ENCODE measurements around the gene ZP1.
"Not testable (repeated sequence)": the region's sequence is repeated elsewhere in the genome, so short reads cannot be mapped to it uniquely, and the experiment has no call there.

The ZP1 gene, protein sequence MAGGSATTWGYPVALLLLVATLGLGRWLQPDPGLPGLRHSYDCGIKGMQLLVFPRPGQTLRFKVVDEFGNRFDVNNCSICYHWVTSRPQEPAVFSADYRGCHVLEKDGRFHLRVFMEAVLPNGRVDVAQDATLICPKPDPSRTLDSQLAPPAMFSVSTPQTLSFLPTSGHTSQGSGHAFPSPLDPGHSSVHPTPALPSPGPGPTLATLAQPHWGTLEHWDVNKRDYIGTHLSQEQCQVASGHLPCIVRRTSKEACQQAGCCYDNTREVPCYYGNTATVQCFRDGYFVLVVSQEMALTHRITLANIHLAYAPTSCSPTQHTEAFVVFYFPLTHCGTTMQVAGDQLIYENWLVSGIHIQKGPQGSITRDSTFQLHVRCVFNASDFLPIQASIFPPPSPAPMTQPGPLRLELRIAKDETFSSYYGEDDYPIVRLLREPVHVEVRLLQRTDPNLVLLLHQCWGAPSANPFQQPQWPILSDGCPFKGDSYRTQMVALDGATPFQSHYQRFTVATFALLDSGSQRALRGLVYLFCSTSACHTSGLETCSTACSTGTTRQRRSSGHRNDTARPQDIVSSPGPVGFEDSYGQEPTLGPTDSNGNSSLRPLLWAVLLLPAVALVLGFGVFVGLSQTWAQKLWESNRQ

DNA sequence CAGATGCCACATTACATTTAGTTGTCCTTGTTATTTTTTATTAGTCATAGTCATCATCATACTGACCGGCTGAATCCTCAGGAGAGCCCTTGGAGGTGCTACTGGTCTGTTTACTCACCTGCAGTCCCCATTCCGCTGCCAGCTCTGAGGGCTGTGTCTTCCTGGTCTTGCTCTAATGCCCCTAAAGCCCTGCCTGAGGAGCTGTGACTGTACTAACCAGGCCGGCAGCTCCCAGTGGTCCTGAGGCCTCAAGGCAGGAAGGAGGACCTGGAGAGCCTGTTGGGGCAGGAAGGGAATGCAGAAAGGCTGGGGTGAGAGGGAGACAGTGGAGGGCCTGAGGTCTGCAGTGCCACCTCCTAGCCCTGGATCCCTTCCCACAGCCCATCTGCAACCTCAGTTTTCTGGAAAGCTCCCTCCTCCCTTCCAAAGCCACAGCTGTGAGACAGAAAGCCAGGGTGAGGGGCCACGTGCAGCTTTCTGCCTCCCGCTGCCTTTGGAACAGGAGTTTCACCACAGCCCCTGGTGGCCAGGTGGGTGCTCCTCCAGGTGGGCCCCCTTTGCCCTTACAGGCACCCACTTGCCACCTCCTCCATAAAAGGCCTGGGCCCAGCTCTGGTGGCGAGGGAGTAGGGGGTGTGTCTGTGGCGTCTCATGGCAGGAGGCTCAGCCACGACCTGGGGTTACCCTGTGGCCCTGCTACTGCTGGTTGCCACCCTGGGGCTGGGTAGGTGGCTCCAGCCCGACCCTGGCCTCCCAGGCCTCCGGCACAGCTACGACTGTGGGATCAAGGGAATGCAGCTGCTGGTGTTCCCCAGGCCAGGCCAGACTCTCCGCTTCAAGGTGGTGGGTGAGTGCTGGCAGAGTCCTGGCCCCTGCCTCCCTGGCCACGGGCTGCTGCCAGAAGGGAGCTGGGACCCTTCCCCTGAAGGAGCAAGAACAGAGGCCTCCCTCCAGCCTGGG, at the start of gene ZP1:
ZP1 (plus strand) TSS at position 632 of the 960 bp plus-strand sequence; CDS start at position 652, 20 bp downstream.
- DNase-seq (ENCODE audit: low read depth in 1 of 2, low spot score in 1 of 2): no peak

DNA sequence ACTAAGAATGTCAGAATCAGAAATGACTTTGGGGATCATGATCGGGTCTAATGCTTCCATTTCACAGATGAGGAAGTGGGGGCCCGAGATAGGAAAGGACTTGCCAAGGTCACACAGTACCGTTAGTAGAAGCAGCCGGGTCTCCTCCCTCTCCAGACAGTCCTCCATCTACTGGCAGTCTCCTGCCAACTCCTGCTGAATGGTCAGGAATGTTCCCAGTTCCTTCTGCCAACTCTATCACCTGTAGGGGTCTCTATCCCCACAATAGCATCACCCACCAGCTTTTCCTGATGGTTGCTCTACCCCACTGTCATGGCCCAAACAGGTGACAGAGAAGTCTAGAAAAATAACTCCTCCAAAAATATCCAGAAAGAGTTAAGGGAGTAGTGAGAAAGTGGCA, 49.3 kb upstream of the ZP1 start:
- DNase-seq (ENCODE audit: low read depth in 1 of 2, low spot score in 1 of 2): no peak

DNA sequence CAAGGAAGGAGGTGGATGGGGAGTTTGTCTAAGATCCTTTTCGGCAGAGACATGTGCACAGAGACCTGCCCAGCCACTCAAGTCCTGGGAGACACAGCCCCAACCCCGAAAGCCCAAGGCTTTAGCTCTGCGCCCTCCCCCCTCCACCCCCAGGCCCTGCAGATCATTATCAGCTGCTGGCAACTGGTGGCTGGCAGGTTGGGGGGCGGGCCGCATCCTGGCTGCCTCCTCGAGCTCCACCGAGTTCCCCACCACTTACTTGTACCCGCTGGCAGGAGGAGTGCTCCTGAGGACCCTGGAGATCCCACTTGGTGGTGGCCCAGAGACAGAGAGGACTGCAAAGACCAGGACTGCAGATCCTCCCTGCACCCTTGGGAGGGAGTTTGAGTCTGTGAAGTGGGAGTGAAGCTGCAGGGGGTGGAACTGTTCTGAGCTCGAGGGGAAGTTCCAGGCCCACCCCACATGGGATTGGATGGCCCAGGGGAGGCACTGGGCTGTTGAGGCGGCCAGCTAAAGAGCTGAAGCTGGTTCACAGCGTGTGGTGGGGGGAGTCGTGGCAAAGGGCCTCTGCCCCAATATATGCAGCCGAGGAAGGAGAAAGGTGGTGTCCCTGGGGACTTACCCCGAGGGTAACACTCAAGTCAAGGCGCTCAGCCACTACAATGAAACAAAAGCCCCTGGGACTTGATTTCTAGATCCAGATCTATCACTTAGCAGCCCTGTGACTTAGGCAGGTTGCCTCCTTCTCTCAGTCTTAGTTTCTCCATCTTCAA, 45.3 kb upstream of the ZP1 start:
- no peak for DNase-seq (ENCODE audit: low read depth in 1 of 2, low spot score in 1 of 2)

DNA sequence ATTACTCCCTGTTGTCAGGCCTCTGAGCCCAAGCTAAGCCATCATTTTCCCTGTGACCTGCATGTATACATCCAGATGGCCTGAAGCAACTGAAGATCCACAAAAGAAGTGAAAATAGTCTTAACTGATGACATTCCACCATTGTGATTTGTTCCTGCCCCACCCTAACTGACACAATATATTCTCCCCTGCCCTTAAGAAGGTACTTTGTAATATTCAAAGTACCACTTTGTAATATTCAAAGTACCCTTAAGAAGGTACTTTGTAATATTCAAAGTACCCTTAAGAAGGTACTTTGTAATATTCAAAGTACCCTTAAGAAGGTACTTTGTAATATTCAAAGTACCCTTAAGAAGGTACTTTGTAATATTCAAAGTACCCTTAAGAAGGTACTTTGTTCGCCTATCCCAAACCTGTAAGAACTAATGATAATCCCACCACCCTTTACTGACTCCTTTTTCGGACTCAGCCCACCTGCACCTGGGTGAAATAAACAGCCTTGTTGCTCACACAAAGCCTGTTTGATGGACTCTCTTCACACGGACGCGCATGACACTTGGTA, 43.5 kb upstream of the ZP1 start:
- not testable (repeated sequence) for DNase-seq (ENCODE audit: low read depth in 1 of 2, low spot score in 1 of 2)

DNA sequence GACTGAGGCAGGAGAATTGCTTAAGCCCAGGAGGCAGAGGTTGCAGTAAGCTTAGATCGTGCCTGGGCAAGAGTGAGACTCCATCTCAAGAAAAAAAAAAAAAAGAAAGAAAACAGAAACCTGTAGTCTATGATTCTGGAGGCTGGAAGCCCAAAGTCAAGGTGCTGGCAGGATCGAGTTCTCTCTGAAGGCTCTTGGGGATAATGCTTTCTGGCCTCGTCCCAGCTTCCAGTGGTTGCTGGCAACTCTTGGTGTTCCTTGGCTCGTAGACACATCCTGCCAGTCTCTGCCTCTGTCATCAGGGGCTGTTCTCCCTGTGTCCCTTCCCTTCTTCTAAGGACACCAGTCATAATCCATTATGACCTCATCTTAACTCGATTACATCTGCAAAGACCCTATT, 42.2 kb upstream of the ZP1 start:
- DNase-seq (ENCODE audit: low read depth in 1 of 2, low spot score in 1 of 2): no peak

DNA sequence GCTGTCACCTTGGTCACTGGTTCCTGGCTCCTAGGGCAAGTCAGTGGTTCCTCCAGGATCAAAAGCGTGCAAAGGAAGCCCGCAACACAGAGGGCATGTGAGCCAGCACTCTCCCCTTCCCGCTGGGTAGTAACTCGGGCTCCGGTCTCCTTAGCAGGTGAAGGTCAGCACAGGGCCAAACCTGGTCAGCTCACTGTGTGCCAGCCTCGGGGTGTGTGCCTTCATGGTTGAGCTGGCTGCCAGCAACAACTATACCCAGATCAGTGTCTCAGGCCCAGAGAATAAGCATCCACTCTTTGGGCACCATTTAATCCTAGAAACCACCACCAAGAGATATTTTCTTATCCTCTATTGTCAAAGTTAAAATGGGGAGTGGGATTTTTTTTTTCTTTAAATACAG, 41.6 kb upstream of the ZP1 start:
- DNase-seq (ENCODE audit: low read depth in 1 of 2, low spot score in 1 of 2): no peak

DNA sequence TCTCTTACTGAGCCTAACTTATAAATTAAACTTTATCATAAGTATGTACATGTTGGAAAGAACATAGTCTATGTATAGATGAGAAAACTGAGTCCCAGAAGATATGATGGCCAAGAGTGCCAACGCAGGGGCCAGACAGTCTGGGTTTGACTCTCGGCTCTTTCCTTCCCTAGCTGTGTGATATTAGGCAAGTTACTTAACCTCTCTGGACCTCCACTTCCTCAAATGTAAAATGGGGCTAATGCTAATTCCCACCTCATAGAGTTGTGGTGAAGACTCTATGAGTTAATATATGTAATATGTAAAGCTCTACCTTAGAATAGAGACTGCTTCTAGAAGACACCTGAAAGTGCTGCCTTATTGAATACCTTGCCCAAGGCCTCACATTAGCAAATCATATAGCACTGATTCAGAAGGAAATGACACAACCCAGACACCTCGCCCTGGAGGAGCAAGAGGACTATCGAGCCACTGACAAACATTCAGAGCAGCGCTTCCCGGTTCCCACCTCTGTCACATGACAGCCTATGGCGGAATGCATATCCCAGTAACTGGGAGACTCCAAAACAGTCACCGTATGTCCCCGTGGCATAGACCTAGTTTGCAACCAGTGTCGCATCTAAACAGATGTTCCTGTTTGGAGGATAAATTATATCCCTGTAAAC, 36.7 kb upstream of the ZP1 start:
- DNase-seq (ENCODE audit: low read depth in 1 of 2, low spot score in 1 of 2): no peak

DNA sequence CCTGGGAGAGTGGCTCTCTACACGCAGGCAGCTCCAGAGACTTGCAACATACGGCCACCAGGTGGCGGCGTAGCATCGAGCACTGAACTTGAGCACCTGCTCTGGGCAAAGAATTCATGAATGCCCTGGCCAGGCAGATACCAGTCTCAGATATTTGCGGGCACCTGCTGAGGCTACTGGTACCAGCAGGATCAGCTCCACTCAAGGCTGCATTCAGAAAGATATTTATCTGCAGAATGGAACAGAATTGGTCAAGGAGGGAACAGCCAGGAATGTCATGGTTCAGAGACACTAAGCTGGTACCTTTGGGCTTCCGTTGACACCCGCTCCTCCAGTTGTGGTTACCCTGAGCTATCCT, 36.2 kb upstream of the ZP1 start:
- DNase-seq (ENCODE audit: low read depth in 1 of 2, low spot score in 1 of 2): peak; percentile 54 to 73

DNA sequence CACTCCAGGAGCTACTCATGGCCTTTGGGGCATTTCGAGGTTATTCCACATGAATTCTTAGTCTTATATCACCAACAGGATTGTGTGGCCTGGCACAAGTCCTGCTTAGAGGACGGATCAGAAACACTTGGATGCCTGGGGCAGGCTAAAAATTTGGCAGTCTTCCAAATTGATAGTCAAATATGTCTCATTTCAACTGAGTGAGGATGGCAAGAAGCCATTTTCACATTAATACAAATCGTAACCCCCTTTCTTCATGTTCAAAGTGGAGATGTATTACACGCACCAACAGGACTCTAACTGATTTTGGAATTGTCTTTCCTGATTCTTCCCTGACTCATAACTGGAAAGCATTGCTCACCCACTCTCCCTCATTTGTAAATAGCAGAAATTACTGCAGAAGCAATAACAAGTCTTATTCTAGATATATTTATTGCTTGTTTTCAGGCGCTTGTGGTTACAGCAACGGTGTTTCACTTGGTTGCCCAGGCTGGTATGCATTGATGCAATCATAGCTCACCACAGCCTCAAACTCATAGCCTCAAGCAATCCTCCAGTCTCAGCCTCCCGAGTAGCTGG, 35.8 kb upstream of the ZP1 start:
- no peak for DNase-seq (ENCODE audit: low read depth in 1 of 2, low spot score in 1 of 2)

DNA sequence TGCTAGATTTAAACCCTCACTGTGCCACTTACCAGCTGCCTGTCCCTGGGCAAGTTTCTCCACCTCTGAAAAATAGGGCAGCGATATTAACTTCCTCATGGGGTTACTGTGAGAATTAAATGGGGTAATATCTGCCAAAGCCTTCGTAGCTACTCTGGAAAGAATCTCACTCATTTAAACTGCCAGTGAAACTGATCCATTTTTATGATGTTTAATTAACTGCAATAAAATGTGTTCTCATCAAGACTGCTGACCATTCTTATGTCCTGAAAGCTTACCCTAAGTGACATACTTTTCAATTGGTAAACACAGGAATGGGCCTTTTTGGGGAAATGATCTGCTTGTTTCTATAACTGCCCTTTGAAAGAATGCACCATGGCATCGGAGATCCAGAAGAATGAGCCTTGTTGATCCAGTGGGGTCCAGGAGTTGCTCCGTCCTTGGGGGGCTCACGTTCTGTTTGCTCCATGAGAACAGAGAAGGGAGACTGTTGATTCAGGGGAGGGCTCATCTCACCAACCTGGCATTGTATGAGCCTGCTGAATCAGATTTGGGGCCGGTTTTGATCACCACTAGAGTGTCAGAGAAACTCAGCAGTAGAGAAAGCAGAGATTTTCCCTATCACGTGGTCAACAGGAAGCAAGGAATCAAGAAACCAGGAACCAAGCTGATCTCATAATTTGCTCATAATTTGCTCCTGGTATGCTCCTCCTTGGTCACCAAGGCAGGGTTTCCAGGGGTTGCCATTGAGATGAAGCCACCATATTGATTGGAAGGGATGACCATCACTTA, 32.4 kb upstream of the ZP1 start:
- no peak for DNase-seq (ENCODE audit: low read depth in 1 of 2, low spot score in 1 of 2)

DNA sequence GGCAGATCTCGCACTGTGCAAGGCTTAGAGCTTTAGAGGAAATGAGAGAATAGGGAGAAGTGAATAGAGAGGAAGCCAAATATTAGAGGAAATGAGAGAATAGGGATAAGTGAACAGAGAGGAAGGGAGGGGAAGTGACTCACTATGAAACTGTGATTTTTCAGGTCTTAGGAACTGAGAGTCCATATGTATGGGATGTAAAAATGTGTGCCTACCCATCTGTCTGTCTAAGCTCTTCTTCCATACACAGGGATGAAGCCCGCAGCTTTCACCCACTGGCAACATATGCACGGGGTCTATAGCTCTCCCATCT, 31.9 kb upstream of the ZP1 start:
- no peak for DNase-seq (ENCODE audit: low read depth in 1 of 2, low spot score in 1 of 2)

DNA sequence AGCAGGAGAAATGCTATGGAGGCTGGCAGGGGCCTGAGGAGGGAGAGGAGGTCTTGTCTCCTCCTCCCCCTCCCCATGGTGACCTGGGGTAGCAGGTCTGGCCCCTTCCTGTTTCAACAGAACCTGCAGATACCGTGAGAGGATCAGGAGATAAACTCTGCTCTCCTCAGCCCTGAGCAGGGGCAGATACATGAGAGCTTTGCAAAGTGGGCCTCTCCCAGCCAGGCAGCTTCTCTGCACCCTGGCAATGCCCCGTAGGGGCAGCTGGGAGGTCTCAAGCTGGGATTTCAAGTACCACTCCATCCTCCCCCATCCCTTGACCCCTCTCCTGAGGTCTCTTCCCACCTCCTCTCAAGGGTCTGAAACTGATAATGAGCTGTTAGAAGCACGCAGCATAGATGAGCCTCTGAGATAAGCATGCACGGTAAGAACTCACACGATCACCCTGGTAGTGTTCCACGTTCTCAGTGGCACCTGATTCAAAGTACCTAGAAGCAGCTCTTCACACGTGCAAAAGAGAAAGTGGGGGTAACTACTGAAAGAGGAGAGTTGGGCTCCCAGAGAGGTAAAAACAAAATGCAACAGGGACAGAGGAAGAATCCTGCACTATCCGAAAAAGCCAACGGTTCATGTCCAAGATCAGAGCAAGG, 30.4 kb upstream of the ZP1 start:
- no peak for DNase-seq (ENCODE audit: low read depth in 1 of 2, low spot score in 1 of 2)

DNA sequence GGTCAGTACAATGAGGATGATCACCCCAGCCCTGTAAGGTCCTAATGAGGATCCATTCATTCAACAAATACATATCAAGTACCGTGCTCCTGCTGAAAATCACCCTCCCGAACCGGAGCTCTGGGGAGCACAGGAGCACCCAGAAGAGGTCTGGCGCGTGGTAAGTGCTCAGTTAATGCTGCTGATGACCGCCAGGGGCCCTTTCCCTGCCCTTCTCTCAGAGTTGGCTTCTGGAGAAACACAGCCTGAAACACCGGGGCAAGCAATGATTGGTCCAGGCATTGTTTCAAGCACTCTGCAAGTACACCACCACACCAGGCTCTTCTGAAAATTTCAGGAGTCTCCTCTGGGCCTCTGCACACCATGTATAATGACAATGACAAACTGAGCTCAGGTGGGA, 29.2 kb upstream of the ZP1 start:
- no peak for DNase-seq (ENCODE audit: low read depth in 1 of 2, low spot score in 1 of 2)

DNA sequence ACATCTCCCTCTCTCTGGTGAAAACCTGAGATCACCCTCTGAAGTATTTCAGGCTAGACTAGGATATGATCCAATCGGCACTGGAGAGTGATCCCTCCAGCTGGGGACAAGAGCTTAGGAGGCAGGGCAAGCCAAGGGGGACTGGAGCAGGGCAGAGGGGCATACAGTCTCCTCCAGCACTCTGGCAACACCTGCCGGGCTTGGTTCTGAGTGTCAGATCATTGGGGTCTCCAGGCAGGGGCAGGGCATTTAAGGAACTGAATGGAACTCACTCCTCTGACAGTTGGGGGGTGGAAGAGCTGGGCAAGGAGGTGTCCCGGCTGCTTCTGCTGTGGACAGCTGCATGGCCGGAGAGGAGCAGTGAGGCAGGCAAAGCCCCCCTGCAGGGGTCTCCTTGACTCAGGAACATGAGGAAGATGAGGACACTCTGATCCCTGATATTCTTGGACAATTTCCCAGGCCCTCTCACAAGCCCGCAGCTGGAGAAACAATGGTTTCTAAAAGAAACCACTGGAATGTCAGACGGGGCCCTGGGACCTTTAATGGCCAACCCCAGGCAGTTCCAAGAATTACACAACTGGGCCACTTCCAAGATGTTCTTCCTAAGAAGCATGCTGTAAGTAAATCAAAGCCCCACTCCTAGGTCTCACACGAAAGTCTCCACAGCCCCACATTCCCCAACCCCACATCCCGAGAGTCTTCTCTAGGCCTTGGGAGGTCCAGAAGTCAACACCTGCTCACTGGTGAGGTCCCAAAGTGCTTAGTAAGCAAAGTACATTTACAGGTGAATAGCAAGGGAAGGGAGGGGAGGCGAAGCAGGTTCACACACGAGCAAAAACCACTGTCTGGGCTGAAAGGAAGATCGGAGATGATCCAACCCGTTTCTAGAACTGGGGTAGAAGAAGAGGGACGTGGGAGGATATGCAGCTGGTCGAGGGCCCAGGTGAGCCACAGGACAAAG, 26.6 kb upstream of the ZP1 start:
- DNase-seq (ENCODE audit: low read depth in 1 of 2, low spot score in 1 of 2): no peak

DNA sequence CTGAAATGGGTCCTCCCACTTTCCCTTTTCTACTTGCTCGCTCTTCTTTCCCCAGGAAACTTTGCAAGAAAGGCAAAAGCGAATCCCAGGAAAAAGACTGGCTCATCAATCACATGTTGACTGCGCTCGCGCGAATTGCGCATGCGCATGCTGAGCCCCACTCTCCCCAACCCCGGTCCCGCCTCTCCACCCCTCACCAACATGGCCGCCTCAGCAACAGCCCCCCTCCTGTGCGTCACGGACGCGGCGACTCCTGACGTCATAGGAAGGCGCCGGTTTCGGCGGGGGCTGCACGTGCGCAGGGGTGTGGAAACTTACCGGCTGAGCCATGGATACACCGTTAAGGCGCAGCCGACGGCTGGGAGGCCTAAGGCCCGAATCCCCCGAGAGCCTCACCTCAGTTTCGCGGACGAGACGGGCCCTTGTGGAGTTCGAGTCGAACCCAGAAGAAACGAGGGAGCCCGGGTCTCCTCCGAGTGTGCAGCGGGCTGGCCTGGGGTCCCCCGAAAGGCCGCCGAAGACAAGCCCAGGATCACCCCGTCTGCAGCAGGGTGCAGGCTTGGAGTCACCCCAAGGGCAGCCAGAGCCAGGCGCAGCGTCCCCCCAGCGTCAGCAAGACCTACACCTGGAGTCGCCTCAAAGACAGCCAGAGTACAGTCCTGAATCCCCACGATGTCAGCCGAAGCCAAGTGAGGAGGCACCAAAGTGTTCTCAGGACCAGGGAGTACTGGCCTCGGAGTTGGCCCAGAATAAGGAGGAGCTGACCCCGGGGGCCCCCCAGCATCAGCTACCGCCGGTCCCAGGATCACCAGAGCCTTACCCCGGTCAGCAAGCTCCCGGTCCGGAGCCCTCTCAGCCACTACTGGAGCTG, 25.3 kb upstream of the ZP1 start, which contains the start of gene CCDC86:
CCDC86 (plus strand) TSS at position 317 of the 871 bp plus-strand sequence; CDS start at position 329, 12 bp downstream.
- peak; percentile 96 to 99 for DNase-seq (ENCODE audit: low read depth in 1 of 2, low spot score in 1 of 2)

All from stimulated activated CD4-positive, alpha-beta T cell treated with anti-CD3 and anti-CD28 coated beads, Interleukin-15, amount 100 ng/mL, for 1 hour (primary cell).